H1 (cell line): ENCODE measurements around the gene ANKRD60. TPM values are rescaled to one million over a fixed set of nuclear protein-coding genes. Genes with fewer than 3 reads are reported as not detected.

Experiments
- polyA plus RNA-seq, 7 experiments: library from polyadenylated mRNA; depleted of rRNA in 3 of 7; stranded (reverse) in 5 of 7; unstranded in 2 of 7; fragments of >200 nt in 5 of 7; fragments of 200-250 nt in 2 of 7; gene quantifications; 1 replicate in 5 of 7; 2 replicates in 1 of 7; 4 replicates in 1 of 7; pipeline versions ENCODE4 v1.2.1 to v1.2.3, GENCODE V29; 2011 to 2013; ENCODE audit warnings: missing spikeins in 2 of 7, mixed read lengths in 2 of 7
- total RNA-seq: library from RNA; stranded (reverse); fragmentation: NEBNext Ultra II Directional; extraction: Animal tissue kit (Norgen Biotek cat#: 25700); gene quantifications from 2 replicates; pipeline ENCODE4 v1.2.1, GENCODE V29; 2021
- TF ChIP-seq, protein P1 (sequence below): IDR thresholded peaks from 2 replicates; pipeline ENCODE4 v1.6.1; 2011; ENCODE audit warnings: low read depth, mild to moderate bottlenecking, low read length; ENCODE audit not compliant: insufficient read depth

ANKRD60 gene
- total and polyA plus RNA-seq, 2 of the 8 experiments (the other 6 are each of a cell fraction or from before 2014, with no cell fraction given) = not detected

DNA sequence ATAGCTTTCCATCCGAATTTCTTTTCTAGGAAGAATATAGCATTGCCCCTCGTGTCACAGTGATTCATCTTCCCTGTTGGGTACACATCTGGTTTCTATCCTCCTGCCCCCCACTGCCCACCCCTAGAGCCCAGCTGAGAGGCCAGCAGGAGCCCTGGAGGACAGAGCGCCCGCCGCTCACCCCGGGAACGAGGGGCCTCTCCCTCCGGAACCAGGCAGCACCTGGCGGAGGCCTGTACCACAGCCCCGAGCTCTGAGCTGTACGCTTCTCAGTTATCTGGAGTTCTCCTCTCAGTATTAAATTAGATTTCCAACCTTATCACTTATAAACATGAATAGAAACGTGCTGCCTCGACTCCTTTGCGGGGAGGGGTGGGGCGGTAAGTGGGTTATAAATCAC lies 6.0 kb downstream of the ANKRD60 start (continued):
- TF ChIP-seq, protein P1, sequence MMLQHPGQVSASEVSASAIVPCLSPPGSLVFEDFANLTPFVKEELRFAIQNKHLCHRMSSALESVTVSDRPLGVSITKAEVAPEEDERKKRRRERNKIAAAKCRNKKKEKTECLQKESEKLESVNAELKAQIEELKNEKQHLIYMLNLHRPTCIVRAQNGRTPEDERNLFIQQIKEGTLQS = no peak
